GM12878 (cell line): Measurements from ENCODE around the gene SIGMAR1. TPM values are rescaled to one million over a fixed set of nuclear protein-coding genes. Genes with fewer than 3 reads are reported as not detected.

Experiments
- BHLHE40 ChIP-seq, 2 experiments: fragments of 450-650 bp in 1 of 2; IDR thresholded peaks; 2 replicates each; pipeline ENCODE4 v1.6.1; 2011 to 2017; ENCODE audit warnings: low read depth in 2 of 2, borderline replicate concordance in 1 of 2, improper control_type of control experiment in 1 of 2, low read length in 1 of 2, mild to moderate bottlenecking in 1 of 2
- CEBPB ChIP-seq, 2 experiments: fragments of 150-350 bp in 1 of 2; IDR thresholded peaks; 2 replicates each; pipeline ENCODE4 v1.6.1; 2012 to 2014; ENCODE audit warnings: low read depth in 2 of 2, low read length in 2 of 2, borderline replicate concordance in 1 of 2, inconsistent platforms in 1 of 2
- CUX1 ChIP-seq: IDR thresholded peaks from 2 replicates; pipeline ENCODE4 v1.6.1; 2012; ENCODE audit warnings: improper control_type of control experiment, low read depth, low read length; ENCODE audit not compliant: insufficient replicate concordance
- ELK1 ChIP-seq: IDR thresholded peaks from 2 replicates; pipeline ENCODE4 v1.6.1; 2012; ENCODE audit warnings: low read depth, low read length, improper control_type of control experiment
- EP300 ChIP-seq, 2 experiments: fragments of 150-350 bp in 1 of 2; IDR thresholded peaks; 2 replicates each; pipeline ENCODE4 v1.6.1; 2011 to 2012; ENCODE audit warnings: low read depth in 2 of 2, low read length in 2 of 2, borderline replicate concordance in 1 of 2, improper control_type of control experiment in 1 of 2, inconsistent platforms in 1 of 2; ENCODE audit not compliant: control insufficient read depth in 1 of 2
- HDAC2 ChIP-seq: fragments of 200-600 bp; sonication (generic); IDR thresholded peaks from 2 replicates; pipeline ENCODE4 v1.6.1; 2017
- REST ChIP-seq: IDR thresholded peaks from 2 replicates; pipeline ENCODE4 v1.6.1; 2012; ENCODE audit warnings: mild to moderate bottlenecking, low read depth, low read length
- RUNX3 ChIP-seq: IDR thresholded peaks from 2 replicates; pipeline ENCODE4 v1.6.1; 2012; ENCODE audit warnings: low read length, inconsistent platforms
- SMAD5 ChIP-seq: IDR thresholded peaks from 2 replicates; pipeline ENCODE4 v1.6.1; 2016; ENCODE audit warnings: antibody characterized with exemption, low read depth
- ZBTB40 ChIP-seq: fragments of 450-650 bp; IDR thresholded peaks from 2 replicates; pipeline ENCODE4 v1.6.1; 2016; ENCODE audit warnings: mild to moderate bottlenecking, moderate library complexity, borderline replicate concordance
- ZNF384 ChIP-seq: IDR thresholded peaks from 2 replicates; pipeline ENCODE4 v1.6.1; 2012; ENCODE audit warnings: low read depth, mild to moderate bottlenecking, low read length, improper control_type of control experiment, borderline replicate concordance
- polyA plus RNA-seq, 11 experiments: library from polyadenylated mRNA; depleted of rRNA in 4 of 11; unstranded in 6 of 11; stranded (reverse) in 5 of 11; fragments of >200 nt; fragmentation: Nextera tagmentation in 4 of 11; fragmentation: Illumina TruSeq in 1 of 11; extraction: Ambion mirVana in 4 of 11; extraction: Trizol in 1 of 11; gene quantifications; 1 replicate in 1 of 11; 2 replicates in 10 of 11; pipeline versions ENCODE4 v1.2.1 to v1.2.3, GENCODE V29; 2011 to 2016; ENCODE audit warnings: inconsistent platforms in 2 of 11, missing spikeins in 2 of 11, low read depth in 1 of 11
- total RNA-seq, 4 experiments: library from RNA; depleted of rRNA in 3 of 4; stranded (reverse); fragments of >200 nt in 3 of 4; fragmentation: Illumina TruSeq in 1 of 4; extraction: Trizol in 1 of 4; gene quantifications; 2 replicates each; pipeline versions ENCODE4 v1.2.1 to v1.2.3, GENCODE V29; 2013 to 2021

The SIGMAR1 gene
- total and polyA plus RNA-seq, 10 of the 15 experiments (the other 5 are each of a cell fraction or from before 2014, with no cell fraction given) = 7.1 to 133 (median 69.5) TPM

- peak; percentile 9 to 77; a peak in 1 of 4 replicates for TF ChIP-seq BHLHE40 (IDR thresholded peaks at IDR 0.05; ENCODE audit: borderline replicate concordance in 1 of 2, low read depth in 2 of 2, low read length in 1 of 2)
- TF ChIP-seq HDAC2 = no peak
- no peak for TF ChIP-seq SMAD5
- no peak for TF ChIP-seq ELK1
- TF ChIP-seq ZNF384 = no peak
- no peak for TF ChIP-seq ZBTB40
- no peak for TF ChIP-seq EP300 (IDR thresholded peaks at IDR 0.05; ENCODE audit: borderline replicate concordance in 1 of 2, control insufficient read depth in 1 of 2, low read depth in 2 of 2, low read length in 2 of 2)
- no peak; the same call in 1 of the 2 replicates for TF ChIP-seq RUNX3
- TF ChIP-seq CEBPB (IDR thresholded peaks at IDR 0.05; ENCODE audit: borderline replicate concordance in 1 of 2, low read depth in 2 of 2, low read length in 2 of 2) = no peak
- TF ChIP-seq CUX1 = no peak
- TF ChIP-seq REST = no peak
Observed at GRCh38 chr9:34611811-34612787, 25.5 kb downstream of the SIGMAR1 start, which contains the start of gene RPP25L (continued).
